Hematopoietic multipotent progenitor cell treated with erythropoietin and hydrocortisone succinate and interleukin-3 and kit ligand, for 6 days (in vitro differentiated cells): ENCODE results near the gene SH3TC1.

Experiments
- DNase-seq: peaks from one replicate; pipeline ENCODE4 v3.0.0-alpha.2; 2015

SH3TC1 gene

DNA sequence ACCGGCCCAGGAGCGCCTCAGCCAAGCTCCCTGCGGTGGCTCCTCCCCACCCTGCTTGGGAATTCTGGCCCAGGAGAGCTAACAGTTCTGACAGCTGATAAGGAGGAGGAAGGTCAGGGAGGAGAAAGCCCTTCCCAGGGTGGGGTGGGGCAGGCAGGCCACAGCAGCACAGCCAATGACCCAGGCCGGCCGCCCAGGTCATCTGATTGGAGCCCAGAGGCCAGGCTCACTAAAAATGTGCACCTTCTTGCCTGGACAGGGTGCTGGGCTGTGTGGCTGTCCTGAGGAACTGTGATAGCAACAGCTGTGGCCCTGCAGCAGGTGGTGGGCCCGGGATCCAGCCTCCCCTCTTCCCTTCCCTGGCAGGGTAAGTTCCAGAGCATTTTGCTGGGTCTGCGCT, 17.2 kb upstream of the SH3TC1 start:
- no peak for DNase-seq

DNA sequence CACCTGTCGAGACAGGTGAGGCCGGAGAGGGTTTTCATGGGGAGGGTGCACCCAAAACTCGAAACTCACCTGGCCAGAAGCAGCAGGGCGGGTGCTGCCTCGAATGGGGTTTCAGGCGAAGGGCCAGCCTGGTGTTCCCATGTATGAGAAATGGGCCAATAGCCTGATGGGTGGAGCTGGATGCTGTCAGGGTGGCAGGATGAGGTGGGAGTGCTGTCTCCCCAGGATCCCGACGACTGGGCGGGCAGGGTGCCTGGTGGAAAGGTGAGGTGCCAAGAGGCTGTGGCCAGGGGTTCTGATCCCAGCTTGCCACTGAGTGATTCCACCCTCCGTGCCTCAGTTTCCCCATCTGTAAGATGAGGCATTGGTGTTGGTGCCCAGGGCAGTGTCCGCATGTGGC, 16.8 kb upstream of the SH3TC1 start:
- no peak for DNase-seq

DNA sequence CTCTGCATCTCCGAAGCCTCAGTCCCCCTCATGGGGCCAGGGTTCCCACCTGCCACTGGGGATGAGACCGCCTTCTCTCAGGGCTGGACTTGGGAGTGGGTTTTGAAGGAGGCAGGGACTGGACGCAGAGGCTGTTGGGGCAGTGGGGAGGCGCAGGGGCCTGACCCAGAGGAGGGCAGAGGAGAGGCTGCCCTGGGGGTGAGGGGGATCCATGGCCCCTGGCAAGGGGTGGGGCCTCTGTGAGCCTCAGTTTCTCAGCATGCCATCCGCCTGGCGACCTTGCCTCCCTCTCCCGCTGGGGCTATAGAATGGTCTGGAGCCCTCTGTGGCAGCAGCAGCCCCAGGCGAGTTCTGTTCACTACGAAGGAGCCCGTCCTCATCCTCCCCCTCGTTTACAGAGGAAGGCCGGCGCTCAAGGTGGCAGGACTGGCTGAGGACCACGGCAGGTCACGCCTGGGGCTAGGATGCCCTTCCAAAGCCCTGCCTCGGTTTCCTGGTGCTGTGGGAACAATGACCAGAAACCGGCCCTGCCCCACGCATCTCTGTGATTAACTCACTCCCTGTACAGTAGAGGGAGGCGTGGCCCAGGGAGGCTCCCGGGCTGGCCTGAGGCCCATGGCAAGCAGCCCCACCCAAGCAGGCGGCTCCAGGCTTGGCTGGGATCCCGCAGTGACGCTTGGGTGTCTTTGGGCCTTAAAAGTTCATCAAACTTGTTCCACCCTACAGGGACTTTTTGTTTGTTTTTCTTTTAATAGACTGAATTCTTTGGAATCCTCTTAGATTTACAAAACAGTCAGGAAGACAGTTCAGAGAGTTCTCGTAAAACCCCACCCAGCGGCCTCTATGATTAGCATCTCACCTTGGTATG, 16.0 kb upstream of the SH3TC1 start:
- DNase-seq = peak; percentile 81

DNA sequence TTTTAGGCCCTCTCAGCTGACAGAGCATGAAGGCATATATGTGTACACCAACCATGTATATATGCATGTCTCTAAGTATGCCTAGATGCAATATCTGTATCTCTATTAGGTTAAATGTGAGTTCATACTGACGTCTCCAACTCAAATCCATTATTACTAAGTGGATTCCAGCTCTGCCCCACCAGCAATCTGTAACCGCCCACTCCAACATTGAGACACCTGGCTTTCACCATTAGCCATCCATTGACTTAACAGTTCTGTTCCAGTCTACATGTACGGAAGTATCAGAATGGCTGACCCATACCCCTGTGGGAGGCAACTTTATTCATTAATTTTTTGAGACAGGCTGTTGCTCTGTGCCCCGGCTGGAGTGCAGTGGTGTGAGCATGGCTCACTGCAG, 15.0 kb upstream of the SH3TC1 start:
- no peak for DNase-seq

DNA sequence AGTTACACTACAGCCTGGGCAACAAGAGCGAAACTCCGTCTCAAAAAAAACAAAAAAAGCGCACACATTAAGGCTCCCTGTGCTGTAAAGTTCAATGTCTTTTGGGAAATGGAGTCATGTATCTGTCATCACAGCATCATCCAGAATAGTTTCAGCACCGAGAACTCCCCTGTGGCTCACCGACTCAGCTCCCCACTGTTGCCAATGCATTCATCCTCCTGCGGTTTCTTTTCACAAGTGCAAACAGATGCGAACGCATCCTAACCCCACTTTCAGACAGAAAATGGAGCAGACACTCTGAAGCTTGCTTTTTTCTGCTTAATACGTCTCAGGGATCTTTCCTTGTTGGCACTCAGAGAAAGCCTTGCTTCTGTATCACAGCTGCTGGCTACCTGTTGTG, 13.8 kb upstream of the SH3TC1 start:
- DNase-seq = no peak

DNA sequence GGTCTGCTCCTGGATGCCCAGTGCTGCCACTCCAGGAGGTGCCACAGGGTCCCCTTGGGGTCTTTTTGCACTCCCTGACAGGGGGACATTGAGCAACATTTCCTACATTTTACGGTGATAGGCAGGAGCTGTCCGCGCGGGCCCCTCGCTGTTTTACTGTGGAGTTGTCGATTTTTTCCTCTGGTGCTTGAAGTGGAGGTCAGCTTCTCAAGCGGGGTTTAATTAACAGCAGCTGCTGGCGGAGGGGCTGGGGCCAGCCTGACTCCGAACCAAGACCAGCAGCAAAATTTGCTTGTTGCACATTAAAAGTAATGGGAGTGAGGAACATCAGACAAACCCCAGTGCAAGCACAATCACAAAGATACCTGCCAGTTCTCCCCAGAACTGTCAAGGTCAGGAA, 13.2 kb upstream of the SH3TC1 start:
- no peak for DNase-seq

DNA sequence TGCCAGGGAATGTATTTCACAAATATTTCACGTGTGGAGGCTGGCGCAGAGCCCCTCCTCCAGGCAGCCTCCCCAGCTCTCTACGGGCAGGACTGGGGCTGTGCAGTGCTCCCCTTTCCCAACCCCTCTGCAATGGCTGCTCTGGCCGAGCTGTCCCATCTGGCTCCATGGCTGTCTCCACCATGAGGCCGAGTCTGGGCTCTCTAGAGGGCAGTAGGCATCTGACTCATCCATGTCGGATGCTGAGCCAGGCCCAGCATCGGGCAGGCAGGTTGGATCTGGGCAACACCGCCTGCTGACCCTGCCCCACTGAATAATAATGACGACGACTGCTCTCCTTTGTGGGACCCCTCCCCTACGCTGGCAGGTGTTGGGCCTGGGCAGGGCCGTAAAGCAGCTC, 11.0 kb upstream of the SH3TC1 start:
- DNase-seq = no peak

DNA sequence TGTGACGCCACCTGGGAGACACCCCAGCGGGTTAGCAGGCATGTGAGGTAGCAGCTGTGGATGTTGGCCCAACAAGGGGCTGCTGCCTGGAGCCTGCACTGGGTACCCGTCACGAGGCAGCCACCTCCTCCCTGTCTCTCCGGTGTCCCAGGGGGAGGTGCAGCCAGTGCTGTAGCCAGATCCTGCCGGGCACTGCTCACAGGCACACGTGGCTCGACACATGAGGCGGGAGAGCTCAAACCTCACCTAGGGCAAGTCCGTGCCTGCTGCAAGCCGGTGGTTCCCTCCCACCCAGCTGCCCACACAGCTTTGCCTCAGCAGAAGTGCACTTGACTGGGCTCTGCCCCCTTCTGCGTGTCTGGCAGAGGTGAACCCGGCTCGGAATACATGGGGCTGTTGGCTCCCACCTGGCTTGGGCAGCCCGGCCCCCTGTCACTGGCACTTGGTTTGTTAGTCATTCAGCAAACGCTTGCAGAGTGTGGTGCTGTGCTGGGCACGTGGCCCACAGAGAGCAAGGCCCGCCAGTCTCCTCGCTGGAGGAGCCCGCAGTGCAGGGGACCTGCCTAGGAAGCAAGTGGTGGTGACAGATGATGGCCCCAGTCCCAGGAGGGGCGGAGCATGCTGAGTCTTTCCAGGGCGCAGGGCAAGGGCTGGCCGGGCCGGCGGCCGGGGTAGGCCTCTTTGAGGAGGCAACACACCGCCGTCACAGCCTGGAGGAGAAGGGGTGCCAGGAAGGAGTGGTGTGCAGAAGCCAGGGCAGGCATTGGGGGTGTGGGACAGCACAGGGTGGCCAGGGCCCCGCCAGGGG, 10.1 kb upstream of the SH3TC1 start:
- peak; percentile 38 for DNase-seq

DNA sequence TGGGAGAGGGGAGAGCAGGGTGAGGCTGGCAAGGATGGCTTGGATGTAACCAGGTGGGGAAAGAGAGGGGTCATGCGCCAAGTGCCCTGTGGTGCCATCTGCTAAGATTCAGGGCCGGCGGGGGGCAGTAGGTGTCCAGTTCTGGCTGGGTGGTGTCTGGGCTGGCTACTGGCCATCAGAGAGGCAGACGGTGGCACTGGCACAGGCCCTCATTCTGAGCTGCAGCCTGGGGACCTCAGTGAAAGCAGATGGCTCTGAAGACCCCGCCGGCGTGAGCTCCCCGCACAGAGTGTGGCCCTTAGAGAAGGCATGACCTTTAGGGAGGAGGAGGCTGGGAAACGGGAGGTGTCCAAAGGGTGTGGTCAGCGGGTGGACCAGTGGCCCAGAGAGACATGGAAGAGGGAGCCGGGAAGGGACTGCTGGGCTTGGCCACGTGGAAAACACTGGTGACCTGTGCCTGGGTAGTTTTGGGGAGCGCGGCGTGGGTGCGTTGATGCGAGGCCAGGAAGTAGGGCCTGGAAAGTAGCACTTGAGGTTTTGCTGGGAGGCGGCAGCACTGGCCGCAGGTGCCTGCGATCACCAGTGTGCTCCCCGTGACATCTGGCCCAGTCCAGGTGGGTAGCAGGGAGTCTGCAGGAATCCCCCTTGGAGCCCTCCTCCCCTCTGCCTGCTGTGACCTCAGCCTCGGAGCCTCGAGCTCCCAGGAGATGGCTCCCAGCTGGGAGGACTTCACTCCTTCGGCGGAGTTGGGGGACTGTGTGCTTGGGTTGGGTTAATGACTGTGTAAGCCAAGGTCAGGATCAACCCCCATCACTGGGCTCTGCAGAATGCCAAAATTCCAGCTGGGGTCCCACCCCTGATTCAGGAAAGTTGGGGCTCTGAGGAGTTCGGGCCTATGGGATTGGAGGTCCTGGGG, 9.3 kb upstream of the SH3TC1 start:
- no peak for DNase-seq

DNA sequence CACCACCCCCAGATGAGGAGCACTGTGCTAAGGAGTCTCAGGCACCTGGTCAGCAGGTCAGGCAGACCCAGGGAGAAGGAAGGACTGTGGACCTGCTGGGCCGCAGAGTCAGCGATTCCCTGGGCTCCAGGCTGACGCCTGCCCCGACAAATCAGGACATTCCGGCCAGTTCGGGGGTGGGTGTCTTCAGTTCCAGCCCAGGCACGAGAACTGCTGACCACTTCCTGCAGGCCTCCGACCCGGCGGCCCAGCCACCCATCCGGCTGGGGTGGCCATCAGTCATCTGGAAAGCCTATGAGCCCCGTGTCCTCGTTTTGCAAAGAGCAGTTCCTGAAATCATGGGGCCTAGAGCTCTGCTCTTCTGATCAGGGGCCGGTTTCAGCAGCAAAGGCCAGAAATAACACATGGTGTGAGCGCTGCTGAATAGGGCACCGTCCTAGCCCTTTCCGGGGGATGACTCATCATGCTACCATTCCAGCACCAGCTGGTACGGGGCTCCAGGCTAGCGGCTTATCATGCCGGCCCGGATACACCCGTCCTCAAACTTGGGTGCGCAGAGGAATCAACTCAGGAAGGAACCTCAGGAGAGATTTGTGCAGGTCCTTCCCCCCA, 7.8 kb upstream of the SH3TC1 start:
- DNase-seq = peak; percentile 93

DNA sequence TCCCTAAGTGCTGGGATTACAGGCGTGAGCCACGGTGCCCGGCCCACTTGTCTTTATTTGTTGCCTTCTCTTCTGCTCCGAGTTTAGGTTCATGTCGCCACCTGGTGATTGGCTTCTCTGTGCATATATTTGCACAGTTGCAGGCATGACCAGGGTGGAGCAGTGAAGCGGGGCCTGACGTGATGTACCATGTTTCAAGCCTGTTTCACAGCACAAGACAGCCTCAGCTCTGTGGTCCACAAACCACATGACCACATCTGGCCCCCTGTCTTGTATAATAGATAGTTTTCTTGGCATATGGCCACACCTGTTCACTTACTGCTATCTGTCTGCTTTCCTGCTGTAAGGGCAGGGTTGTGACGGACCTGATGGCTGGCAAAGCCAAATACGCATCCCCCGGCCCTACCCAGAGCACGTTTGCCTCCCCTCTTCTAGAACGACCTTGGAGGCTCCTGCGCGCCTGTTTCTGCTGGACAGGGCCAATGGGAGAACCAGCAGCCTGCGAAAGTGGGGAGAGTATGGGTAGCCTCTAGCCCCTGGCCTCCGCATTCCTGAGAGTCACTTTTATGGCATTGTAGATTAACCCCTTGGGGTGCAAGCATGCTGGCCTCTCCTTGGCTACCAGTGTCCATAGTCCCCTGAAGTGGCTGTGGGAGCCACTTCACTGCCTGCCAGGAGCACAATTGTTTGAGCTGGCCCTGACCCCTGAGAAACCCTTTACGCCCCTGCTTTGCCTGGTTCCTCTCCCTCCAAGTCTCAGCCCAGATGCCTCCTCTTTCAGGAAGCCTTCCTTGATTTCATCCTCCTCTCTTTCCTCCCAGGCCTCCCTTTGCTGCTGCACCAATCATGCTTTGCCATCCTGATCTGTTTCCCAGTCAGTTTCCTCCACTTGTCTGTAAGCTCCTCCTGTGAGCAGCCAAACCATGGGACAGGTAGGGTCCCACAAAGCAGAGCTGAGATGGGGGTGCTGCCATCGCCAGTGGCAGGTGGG, 6.0 kb upstream of the SH3TC1 start:
- peak; percentile 94 for DNase-seq

DNA sequence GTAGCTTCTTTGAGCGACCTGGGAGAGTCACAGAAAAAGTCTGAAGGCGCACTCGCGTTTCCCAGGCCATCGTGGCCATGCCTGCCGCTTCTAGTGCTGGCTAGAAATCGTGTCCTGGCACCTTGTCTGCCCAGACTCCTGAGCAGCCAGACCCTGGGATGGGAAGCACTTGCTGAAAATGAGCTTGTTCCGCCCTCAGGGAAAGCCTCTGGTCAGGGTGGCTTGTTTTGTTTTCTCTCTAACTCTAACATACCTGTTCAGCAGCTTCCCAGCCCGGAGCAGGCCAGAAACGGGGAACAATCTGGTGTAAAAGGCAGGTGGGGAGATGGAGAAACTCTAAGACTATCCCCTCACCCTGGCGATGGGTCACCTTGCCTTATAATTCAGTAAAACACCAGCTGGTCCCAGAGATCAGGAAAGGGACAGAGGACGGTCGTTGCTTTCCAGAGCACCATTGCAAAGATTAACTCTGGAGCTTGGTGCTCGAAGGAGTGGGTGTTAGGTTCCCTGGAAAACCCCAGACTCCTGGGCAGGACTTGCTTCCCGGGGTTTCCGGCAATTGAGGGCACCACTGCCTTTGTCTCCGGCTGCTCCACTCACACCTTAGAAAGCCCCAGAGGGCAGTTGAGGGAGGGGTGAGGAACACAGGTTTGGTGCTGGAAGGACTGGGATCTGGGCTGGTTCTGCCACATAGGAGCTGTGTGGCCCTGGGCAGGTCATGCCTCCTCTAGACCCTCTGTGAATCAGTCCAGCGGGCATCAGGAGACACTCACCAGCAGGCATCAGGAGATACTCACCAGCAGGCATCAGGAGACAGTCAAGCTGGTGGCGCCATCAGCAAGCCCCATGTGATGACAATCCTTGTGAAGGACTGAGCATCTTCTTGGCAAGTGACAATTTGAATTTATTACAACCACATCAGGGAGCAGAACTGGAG, 4.5 kb upstream of the SH3TC1 start:
- DNase-seq = no peak

DNA sequence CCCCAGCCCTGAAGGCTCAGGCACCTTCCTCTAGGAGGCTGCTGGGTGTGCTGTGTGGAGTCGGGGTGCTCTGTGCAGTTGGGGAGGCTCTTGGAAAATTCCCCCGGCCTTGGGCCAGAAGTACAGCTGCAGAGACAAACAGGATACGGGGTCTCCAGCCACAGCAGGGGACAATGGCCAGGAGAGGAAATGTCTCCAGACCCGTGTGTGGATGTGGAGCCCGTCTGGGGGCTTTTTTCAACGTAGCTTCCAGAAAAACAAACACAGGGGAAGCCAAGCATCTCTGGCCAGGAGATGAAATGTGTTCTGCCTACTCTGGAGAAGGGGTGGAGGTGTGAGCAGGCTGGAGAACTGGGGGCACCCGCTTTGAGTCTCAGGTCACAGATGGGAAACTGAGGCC, 3.7 kb upstream of the SH3TC1 start:
- no peak for DNase-seq

DNA sequence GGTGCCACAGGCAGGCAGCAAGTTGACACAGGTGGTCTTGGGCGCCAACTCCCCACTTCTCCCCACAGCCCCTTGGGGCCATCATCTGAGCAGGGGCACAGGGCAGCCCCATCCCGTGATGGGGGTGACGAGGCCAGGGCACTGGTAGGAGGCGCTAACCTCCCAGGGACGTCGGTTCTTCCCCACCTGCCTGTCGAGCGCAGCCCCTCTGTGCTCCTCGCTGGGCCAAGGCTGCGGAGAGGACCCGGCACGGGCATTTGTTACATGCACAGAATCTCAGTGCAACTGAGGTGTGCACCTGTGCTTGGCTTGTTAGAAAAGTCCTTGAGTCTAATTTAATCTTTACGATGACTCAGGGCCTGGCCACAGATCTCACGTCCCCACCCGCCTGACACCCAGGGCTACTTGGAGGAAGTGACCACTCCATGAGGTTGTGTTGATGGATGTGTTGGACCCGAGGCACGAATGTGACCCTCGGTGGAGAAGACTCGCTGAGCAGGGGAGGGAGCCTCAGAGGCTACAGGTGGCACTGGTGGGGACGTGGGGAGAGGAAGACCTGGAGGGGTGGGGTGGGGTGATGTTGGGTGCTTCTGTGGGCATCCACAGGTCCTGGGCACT, 3.1 kb upstream of the SH3TC1 start:
- DNase-seq = no peak

DNA sequence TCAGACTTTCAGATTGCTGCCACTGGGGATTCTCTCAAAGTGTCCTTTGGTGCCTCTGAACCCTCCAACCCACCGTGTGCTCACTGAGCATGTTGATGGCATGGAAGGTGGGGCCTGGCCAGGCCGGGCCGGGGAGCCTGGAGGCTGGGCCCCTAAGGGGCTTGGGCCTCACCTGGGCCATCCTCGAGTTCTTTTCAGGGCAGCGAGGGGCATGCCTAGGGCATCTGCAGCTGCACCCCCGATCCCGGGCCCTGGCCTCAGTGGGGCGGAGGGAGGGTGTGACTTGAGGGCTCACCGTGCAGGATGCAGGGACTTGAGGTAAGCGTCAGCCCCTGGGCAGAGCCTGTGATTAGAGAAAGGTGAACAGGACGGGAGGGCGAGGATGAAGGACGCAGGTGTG, 1.6 kb upstream of the SH3TC1 start:
- no peak for DNase-seq

DNA sequence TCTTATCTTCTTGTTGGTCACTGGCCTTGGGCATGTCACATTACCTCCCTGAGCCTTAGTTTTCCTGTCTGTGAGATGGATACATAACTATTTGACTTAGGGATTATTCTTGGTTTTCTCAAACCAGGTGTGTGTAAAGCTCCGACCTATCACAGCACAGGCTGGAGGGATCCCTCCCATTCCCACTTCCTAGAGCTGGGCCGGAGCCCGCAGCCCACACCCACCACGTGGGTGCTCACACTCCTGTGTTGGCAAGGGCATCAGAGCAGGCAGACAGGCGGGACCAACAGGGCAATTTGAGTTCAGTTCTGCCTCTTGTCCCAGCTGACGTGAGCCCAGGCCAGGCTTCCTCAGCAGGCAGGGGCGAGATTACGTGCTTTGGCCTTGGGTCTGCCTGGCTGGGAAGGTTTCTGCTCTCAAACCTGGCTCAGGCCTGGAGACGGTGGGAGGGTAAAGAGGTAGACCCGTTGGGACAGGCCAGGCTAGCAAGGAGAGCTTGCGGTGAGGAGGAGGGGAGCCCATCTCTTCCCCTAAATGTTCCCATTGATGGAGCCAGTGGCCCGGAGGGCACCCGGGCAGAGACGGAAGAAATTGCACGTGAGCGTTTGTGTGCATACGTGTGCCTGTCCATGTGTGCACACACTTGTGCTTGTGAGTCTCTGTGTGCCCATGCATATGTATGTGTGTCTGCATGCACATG, 734 bp upstream of the SH3TC1 start:
- DNase-seq = no peak

DNA sequence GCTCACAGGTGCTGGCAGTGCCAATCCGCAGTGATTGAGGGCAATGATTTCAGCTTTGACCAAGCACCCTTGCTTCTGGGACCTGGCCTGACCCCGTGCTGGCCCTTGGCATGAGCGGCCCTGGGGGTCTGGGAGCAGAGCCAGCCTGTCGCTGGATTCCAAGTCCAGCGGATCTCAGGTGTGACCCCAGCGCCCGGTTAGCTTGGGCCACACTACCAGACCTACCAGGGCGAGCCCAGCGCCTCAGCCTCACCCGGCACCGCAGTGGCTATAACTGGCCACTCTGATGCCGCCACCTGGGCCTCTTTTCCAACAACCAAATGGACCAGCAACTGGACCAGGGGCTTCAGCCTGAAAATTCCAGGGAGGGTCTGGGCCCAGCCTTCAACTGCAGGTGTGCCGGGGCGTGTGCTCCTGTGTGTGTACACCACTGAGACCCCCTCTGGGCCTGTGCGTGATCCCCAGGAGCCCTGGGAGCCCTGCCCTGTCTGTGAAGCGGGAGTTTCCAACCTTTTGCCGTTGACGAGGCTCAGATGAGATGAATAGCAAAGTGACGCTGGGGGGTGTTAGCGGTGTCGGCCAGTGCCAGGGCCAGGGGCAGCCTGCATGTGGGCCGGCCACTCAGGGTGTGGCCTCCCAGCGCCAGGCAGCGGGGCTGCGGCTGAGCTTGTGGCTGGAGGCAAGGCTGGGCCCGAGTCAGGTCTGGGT, 658 bp downstream of the SH3TC1 start:
- no peak for DNase-seq

DNA sequence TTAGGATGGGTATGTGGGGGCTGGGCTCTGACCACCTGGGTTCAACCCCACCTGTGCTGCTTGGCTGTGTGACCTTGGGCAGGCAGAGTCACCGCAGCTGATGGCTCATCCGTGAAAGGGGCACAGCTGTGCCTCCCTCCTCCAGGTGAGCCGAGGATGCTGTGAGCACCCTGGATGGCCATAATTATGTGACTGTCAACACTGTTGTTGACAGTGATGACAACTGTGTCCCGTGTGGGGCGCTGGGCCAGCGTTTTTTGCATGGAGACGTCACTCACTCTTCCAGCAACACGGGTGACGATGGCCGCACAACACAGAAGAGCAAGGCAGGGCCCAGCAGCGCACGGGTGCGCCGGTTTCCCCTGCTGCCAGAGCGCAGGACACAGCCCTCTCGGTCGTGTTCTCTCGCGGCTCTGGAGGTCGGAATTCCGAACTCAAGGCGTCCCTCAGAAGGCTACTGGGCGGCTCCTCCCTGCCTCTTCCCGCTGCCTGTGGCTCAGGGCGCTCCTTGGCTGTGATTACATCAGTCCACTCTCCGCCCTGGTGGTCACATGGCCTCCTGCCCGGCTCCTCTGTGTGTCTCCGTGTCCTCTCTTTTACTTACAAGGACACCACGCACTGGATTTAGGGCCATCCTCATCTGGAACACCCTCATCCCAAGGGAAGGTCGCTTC, 1.3 kb downstream of the SH3TC1 start:
- DNase-seq = no peak
